T47D (cell line): ENCODE results near the gene ITPK1.

Experiments
- DNase-seq, 2 experiments: peaks; one replicate each; pipeline versions ENCODE4 v3.0.0 to v3.0.0-alpha.2; 2011 to 2012; ENCODE audit warnings: low read depth in 1 of 2, low spot score in 1 of 2
- JUND ChIP-seq: IDR thresholded peaks from 2 replicates; pipeline ENCODE4 v1.6.1; 2012; ENCODE audit warnings: low read depth
- in situ Hi-C: cut with HindIII; loops from 2 replicates; pipeline ENCODE4 v1.10.0; 2016; ENCODE audit warnings: low sequenced_read_pairs, low pct_unique_long_range_greater_than_20kb

ITPK1 gene

DNA sequence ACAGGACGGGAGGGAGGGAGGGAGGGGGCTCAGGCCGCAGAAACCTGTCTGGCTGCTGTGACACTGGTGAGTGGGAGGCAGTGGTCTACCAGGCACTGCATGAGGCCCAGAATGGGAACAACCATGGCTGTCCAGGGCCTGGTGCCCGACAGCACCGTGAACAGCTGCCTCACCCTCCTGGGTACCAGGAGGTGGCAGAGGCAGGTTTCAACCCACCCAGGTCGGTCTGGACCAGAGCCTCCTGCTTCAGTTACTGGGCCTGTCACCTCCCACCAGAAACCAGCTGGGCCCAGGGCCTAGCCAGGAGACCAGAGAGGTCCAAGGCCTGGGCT lies 80.2 kb downstream of the ITPK1 start:
- TF ChIP-seq JUND = no peak
- DNase-seq = no peak
- in situ Hi-C loops = no loop called here

- no peak for TF ChIP-seq JUND
- DNase-seq = no peak
- in situ Hi-C loops = no loop called here
Observed at GRCh38 chr14:93034671-93034994, 81.1 kb downstream of the ITPK1 start.

DNA sequence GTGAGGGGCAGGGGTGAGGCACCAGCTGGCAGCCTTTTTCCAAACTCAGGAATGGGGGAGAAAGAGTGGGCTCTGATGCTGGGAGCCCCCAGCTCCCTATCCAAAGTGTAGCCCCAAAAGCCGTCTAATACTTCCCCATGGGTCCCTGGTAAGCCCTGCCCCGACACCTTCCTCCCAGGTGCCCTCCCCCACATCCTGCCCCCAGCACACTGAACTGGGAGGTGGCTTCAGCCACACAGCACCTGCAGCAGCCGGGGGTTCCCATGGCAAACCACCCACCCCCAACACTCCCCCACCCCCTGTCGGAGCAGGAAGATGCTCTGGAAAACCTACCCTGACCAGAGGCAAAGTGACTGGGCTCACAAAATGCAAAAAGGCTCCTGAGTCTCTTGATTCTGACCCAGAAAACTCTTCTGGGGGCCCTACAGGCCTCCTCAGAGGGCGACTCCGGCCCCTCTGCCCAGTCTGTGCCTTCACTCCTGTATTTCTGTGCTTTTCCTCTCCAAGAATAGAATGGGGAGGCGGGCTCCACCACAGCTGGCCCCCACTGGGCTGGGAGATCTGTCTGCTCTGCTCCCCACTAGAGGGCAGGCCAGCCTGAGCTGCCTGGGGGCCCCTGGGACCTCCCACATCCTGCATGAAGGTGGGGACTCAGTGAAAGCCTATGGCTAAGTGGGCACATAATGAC lies 81.6 kb downstream of the ITPK1 start:
- no peak for TF ChIP-seq JUND
- no peak for DNase-seq
- in situ Hi-C loops = no loop called here

- TF ChIP-seq JUND = no peak
- DNase-seq = no peak
- in situ Hi-C loops = no loop called here
Observed at GRCh38 chr14:93033084-93033982, 82.4 kb downstream of the ITPK1 start.

GRCh38 chr14:93032421-93032936 lies 83.2 kb downstream of the ITPK1 start:
- no peak for DNase-seq
- in situ Hi-C loops = no loop called here
- TF ChIP-seq JUND = no peak

DNA sequence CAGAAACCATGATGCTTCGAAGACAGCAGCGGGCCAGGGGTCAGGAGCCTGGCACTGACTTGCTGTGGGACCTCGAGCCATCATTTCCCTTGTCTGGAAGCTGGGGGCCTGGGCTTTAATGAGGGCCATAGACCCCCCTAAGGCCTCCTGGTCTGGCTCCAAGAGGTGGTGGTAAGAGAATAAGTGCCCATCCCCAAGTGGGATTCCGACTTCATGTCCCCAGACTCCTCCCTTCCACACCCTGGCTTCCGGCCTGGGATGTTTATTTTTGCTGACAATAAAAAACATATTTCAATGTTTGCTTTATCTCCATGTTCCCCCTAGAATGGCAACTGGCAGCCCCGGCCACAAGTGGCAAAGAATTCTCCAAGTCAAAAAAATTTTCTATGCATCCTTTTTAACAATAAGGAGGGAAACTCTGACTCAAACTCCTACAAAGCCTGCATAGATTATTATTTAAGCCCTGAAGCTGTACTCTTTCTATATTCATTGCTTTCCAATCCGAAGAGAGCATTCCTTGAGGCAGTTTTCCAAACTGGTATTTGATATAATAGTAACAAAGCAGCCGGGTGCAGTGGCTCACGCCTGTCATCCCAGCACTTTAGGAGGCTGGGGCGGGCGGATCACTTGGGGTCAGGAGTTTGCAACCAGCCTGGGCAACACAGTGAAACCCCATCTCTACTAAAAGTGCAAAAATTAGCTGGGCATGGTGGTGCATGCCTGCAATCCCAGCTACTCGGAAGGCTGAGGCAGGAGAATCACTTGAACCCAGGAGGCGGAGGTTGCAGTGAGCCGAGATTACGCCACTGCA lies 84.0 kb downstream of the ITPK1 start:
- DNase-seq = no peak
- no peak for TF ChIP-seq JUND
- in situ Hi-C loops = no loop called here

- TF ChIP-seq JUND = no peak
- in situ Hi-C loops = no loop called here
- DNase-seq = no peak
Observed at GRCh38 chr14:93030761-93031160, 85.0 kb downstream of the ITPK1 start.

GRCh38 chr14:93029911-93030508 lies 85.7 kb downstream of the ITPK1 start:
- no peak for DNase-seq
- TF ChIP-seq JUND = no peak
- in situ Hi-C loops = no loop called here

- in situ Hi-C loops = no loop called here
- DNase-seq = no peak
- no peak for TF ChIP-seq JUND
Observed at GRCh38 chr14:93029417-93029816, 86.3 kb downstream of the ITPK1 start.

GRCh38 chr14:93028724-93029076 lies 87.0 kb downstream of the ITPK1 start:
- no peak for TF ChIP-seq JUND

DNA sequence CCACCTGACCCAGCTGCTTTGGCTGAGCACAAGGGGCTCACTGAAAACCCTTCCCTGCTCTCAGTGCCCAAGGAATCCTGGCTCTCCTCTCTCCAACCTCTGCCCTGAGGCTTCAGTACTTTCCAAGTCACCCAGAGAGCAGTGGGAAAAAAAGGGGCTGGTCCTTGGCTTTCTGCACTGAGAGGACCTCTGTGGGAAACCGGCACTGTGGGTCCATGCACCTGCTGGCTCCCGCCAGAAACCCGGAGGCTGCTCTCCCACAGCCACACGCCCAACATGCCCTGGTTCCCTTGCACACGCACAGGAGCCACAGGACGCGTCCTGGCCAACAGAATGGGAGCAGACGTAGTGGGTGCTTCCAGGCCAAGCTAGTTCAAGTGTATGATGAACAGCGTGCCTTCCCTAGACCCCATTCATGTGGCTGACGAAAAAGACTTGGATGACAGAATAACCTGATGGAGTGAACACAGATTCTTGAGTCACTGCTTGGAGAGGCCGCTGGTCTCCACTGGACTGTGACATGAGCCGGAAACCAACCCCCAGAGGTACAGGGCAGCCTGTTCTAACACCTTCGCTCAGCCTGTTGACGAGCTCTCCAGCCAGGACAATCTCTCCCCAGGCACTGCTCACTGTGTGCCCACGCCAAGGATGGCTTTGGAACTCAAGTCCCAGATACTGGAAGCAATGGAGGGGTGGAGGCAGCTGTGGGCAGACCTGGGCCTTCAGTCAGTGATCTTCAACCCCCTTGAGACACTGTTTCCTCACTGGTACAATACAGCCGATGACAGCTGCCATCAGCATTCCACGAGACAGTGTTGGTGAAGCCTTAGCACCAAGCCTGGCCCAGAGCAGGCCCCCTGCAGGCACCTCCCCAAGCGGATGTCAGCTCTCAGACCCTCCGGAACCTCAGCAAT lies 87.7 kb downstream of the ITPK1 start:
- in situ Hi-C loops = no loop called here
- peak in 1 of 2 experiments; percentile 54 for DNase-seq
- TF ChIP-seq JUND = no peak

More at GRCh38 chr14:93028724-93029076, 87.0 kb downstream of the ITPK1 start:
- in situ Hi-C loops = no loop called here
- DNase-seq = no peak
